Measurements from ENCODE around the gene DCHS1.

The DCHS1 gene

GRCh38 chr11:6646071-6646470 is 9.5 kb downstream of the DCHS1 start:
- TF ChIP-seq CTCF (IDR thresholded peaks at IDR 0.05; ENCODE audit: borderline replicate concordance, insufficient read depth, low read depth, low read length): no peak
- H3K4me3 ChIP-seq (ENCODE audit: low read depth, low read length): no peak overlapping the region

GRCh38 chr11:6642957-6643356 is 12.7 kb downstream of the DCHS1 start:
- TF ChIP-seq CTCF (IDR thresholded peaks at IDR 0.05; ENCODE audit: borderline replicate concordance, insufficient read depth, low read depth, low read length): no peak
- no peak overlapping the region for H3K4me3 ChIP-seq (ENCODE audit: low read depth, low read length)

- no peak overlapping the region for H3K4me3 ChIP-seq (ENCODE audit: low read depth, low read length)
- no peak for TF ChIP-seq CTCF (IDR thresholded peaks at IDR 0.05; ENCODE audit: borderline replicate concordance, insufficient read depth, low read depth, low read length)
These were observed 14.5 kb downstream of the DCHS1 start for GRCh38 chr11:6640985-6641701.

- TF ChIP-seq CTCF (IDR thresholded peaks at IDR 0.05; ENCODE audit: borderline replicate concordance, insufficient read depth, low read depth, low read length): no peak
- H3K4me3 ChIP-seq (ENCODE audit: low read depth, low read length): no peak overlapping the region
These were observed 15.3 kb downstream of the DCHS1 start for GRCh38 chr11:6640036-6640984.

GRCh38 chr11:6638429-6638828 is 17.2 kb downstream of the DCHS1 start:
- no peak overlapping the region for H3K4me3 ChIP-seq (ENCODE audit: low read depth, low read length)
- no peak for TF ChIP-seq CTCF (IDR thresholded peaks at IDR 0.05; ENCODE audit: borderline replicate concordance, insufficient read depth, low read depth, low read length)

- no peak for TF ChIP-seq CTCF (IDR thresholded peaks at IDR 0.05; ENCODE audit: borderline replicate concordance, insufficient read depth, low read depth, low read length)
- H3K4me3 ChIP-seq (ENCODE audit: low read depth, low read length): no peak overlapping the region
These were observed 17.7 kb downstream of the DCHS1 start for GRCh38 chr11:6637871-6638270.

Data from GM12875 (cell line).